SK-N-SH (cell line): Measurements from ENCODE around the gene ADCYAP1R1.

Experiments used
- FOSL2 ChIP-seq: IDR thresholded peaks from 2 replicates; pipeline ENCODE4 v1.4.0; 2012; ENCODE audit warnings: low read depth, mild to moderate bottlenecking, moderate library complexity, borderline replicate concordance
- SMC3 ChIP-seq: IDR thresholded peaks from 2 replicates; pipeline ENCODE4 v1.6.1; 2012; ENCODE audit warnings: low read depth, low read length, improper control_type of control experiment
- YY1 ChIP-seq: IDR thresholded peaks from 2 replicates; pipeline ENCODE4 v1.4.0; 2012; ENCODE audit warnings: low read depth, mild to moderate bottlenecking
- TF ChIP-seq, protein P1 (sequence below): IDR thresholded peaks from 2 replicates; pipeline ENCODE4 v1.6.1; 2012; ENCODE audit warnings: mild to moderate bottlenecking, low read depth, low read length, moderate library complexity
- TF ChIP-seq, protein P2 (sequence below): fragments of 200-600 bp; sonication (generic); IDR thresholded peaks from 2 replicates; pipeline ENCODE4 v1.6.1; 2017; ENCODE audit warnings: antibody characterized with exemption, mild to moderate bottlenecking, moderate library complexity

DNA sequence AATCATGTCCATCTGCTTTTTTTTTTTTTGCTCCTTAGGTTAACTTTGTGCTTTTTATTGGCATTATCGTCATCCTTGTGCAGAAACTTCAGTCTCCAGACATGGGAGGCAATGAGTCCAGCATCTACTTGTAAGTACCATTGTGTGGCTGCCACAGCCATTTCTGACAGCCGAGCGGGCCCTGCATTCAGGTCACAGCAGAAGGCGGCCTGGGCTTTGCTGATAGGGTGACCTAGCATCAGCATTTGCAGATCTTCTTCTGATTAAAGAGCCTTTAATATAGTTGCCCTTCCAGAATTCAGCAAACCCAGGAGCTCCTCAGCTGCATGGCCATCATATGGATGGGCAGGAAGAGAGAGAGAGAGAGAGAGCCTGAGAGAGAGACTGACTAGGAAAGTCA, 40.5 kb downstream of the ADCYAP1R1 start:
- no peak for TF ChIP-seq SMC3
- no peak for TF ChIP-seq FOSL2
- no peak for TF ChIP-seq YY1
- TF ChIP-seq, protein P1, sequence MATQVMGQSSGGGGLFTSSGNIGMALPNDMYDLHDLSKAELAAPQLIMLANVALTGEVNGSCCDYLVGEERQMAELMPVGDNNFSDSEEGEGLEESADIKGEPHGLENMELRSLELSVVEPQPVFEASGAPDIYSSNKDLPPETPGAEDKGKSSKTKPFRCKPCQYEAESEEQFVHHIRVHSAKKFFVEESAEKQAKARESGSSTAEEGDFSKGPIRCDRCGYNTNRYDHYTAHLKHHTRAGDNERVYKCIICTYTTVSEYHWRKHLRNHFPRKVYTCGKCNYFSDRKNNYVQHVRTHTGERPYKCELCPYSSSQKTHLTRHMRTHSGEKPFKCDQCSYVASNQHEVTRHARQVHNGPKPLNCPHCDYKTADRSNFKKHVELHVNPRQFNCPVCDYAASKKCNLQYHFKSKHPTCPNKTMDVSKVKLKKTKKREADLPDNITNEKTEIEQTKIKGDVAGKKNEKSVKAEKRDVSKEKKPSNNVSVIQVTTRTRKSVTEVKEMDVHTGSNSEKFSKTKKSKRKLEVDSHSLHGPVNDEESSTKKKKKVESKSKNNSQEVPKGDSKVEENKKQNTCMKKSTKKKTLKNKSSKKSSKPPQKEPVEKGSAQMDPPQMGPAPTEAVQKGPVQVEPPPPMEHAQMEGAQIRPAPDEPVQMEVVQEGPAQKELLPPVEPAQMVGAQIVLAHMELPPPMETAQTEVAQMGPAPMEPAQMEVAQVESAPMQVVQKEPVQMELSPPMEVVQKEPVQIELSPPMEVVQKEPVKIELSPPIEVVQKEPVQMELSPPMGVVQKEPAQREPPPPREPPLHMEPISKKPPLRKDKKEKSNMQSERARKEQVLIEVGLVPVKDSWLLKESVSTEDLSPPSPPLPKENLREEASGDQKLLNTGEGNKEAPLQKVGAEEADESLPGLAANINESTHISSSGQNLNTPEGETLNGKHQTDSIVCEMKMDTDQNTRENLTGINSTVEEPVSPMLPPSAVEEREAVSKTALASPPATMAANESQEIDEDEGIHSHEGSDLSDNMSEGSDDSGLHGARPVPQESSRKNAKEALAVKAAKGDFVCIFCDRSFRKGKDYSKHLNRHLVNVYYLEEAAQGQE = no peak
- TF ChIP-seq, protein P2, sequence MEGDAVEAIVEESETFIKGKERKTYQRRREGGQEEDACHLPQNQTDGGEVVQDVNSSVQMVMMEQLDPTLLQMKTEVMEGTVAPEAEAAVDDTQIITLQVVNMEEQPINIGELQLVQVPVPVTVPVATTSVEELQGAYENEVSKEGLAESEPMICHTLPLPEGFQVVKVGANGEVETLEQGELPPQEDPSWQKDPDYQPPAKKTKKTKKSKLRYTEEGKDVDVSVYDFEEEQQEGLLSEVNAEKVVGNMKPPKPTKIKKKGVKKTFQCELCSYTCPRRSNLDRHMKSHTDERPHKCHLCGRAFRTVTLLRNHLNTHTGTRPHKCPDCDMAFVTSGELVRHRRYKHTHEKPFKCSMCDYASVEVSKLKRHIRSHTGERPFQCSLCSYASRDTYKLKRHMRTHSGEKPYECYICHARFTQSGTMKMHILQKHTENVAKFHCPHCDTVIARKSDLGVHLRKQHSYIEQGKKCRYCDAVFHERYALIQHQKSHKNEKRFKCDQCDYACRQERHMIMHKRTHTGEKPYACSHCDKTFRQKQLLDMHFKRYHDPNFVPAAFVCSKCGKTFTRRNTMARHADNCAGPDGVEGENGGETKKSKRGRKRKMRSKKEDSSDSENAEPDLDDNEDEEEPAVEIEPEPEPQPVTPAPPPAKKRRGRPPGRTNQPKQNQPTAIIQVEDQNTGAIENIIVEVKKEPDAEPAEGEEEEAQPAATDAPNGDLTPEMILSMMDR = no peak
